ENCODE data around the gene SRSF4.
"Not testable (repeated sequence)": the region's sequence is repeated elsewhere in the genome, so short reads cannot be mapped to it uniquely, and the experiment has no call there.

The SRSF4 gene

GRCh38 chr1:29181413-29182225 lies at the start of gene SRSF4:
TSS of gene SRSF4 (minus strand) at chr1:29181900. CDS start at chr1:29181752, 148 bp downstream.
- DNase-seq (ENCODE audit: low read depth, low spot score) = peak; percentile 98

- DNase-seq (ENCODE audit: low read depth, low spot score) = peak; percentile 72
Observed at GRCh38 chr1:29230553-29231378, 49.1 kb upstream of the SRSF4 start, which contains the start of gene MECR. TSS of gene MECR (minus strand) at chr1:29230934. CDS start at chr1:29230906, 28 bp downstream.

- no peak for DNase-seq (ENCODE audit: low read depth, low spot score)
Observed at GRCh38 chr1:29230204-29230552, 48.5 kb upstream of the SRSF4 start.

- no peak for DNase-seq (ENCODE audit: low read depth, low spot score)
Observed at GRCh38 chr1:29227511-29227910, 45.8 kb upstream of the SRSF4 start.

GRCh38 chr1:29225361-29225760 lies 43.7 kb upstream of the SRSF4 start:
- no peak for DNase-seq (ENCODE audit: low read depth, low spot score)

GRCh38 chr1:29224356-29224837 lies 42.7 kb upstream of the SRSF4 start:
- DNase-seq (ENCODE audit: low read depth, low spot score) = no peak

- DNase-seq (ENCODE audit: low read depth, low spot score) = no peak
Observed at GRCh38 chr1:29223521-29223920, 41.8 kb upstream of the SRSF4 start.

GRCh38 chr1:29222686-29223085 lies 41.0 kb upstream of the SRSF4 start:
- DNase-seq (ENCODE audit: low read depth, low spot score) = no peak

GRCh38 chr1:29222260-29222659 lies 40.6 kb upstream of the SRSF4 start:
- not testable (repeated sequence) for DNase-seq (ENCODE audit: low read depth, low spot score)

- no peak for DNase-seq (ENCODE audit: low read depth, low spot score)
Observed at GRCh38 chr1:29221296-29221695, 39.6 kb upstream of the SRSF4 start.

GRCh38 chr1:29218223-29218622 lies 36.5 kb upstream of the SRSF4 start:
- DNase-seq (ENCODE audit: low read depth, low spot score) = no peak

- no peak for DNase-seq (ENCODE audit: low read depth, low spot score)
Observed at GRCh38 chr1:29217633-29218032, 35.9 kb upstream of the SRSF4 start.

- DNase-seq (ENCODE audit: low read depth, low spot score) = no peak
Observed at GRCh38 chr1:29213055-29213454, 31.4 kb upstream of the SRSF4 start.

- DNase-seq (ENCODE audit: low read depth, low spot score) = no peak
Observed at GRCh38 chr1:29211086-29212030, 29.7 kb upstream of the SRSF4 start.

GRCh38 chr1:29210278-29211085 lies 28.8 kb upstream of the SRSF4 start:
- DNase-seq (ENCODE audit: low read depth, low spot score) = no peak

GRCh38 chr1:29209173-29209572 lies 27.5 kb upstream of the SRSF4 start:
- no peak for DNase-seq (ENCODE audit: low read depth, low spot score)

- DNase-seq (ENCODE audit: low read depth, low spot score) = no peak
Observed at GRCh38 chr1:29208442-29208841, 26.7 kb upstream of the SRSF4 start.

GRCh38 chr1:29202584-29203340 lies 21.1 kb upstream of the SRSF4 start:
- DNase-seq (ENCODE audit: low read depth, low spot score) = peak; percentile 89

- DNase-seq (ENCODE audit: low read depth, low spot score) = no peak
Observed at GRCh38 chr1:29202053-29202452, 20.4 kb upstream of the SRSF4 start.

- no peak for DNase-seq (ENCODE audit: low read depth, low spot score)
Observed at GRCh38 chr1:29201595-29202051, 19.9 kb upstream of the SRSF4 start.

Data from brain pericyte (primary cell).